Colon (tissue), 2 donors: ENCODE results near the gene CYTH3.
"Not testable (repeated sequence)": the region's sequence is repeated elsewhere in the genome, so short reads cannot be mapped to it uniquely, and the experiment has no call there.

Source experiments
- FAIRE-seq: peaks from 2 replicates; lab custom pipeline; 2012; peaks lifted over from hg19 to GRCh38; lab: Jason Lieb, UNC
- donor health status: control.
- donor health status: control.

The CYTH3 gene

GRCh38 chr7:6151994-6152735, 120.3 kb downstream of the CYTH3 start:
- no peak for FAIRE-seq

GRCh38 chr7:6151527-6151926, 120.9 kb downstream of the CYTH3 start:
- FAIRE-seq: not testable (repeated sequence)

- FAIRE-seq: no peak
These were observed 122.4 kb downstream of the CYTH3 start for GRCh38 chr7:6149996-6150395.

GRCh38 chr7:6148724-6149360, 123.6 kb downstream of the CYTH3 start:
- FAIRE-seq: no peak

GRCh38 chr7:6147627-6148026, 124.8 kb downstream of the CYTH3 start:
- FAIRE-seq: no peak

GRCh38 chr7:6146666-6147065, 125.8 kb downstream of the CYTH3 start:
- FAIRE-seq: no peak

GRCh38 chr7:6143997-6144396, 128.4 kb downstream of the CYTH3 start:
- no peak for FAIRE-seq

- no peak for FAIRE-seq
These were observed 129.5 kb downstream of the CYTH3 start for GRCh38 chr7:6142871-6143380.

GRCh38 chr7:6139189-6139996, 133.0 kb downstream of the CYTH3 start:
- no peak for FAIRE-seq

- no peak for FAIRE-seq
These were observed 135.9 kb downstream of the CYTH3 start for GRCh38 chr7:6136475-6136874.

GRCh38 chr7:6133249-6133648, 139.2 kb downstream of the CYTH3 start:
- no peak for FAIRE-seq

GRCh38 chr7:6130007-6130587, 142.3 kb downstream of the CYTH3 start:
- no peak for FAIRE-seq

GRCh38 chr7:6128205-6128604, 144.2 kb downstream of the CYTH3 start:
- no peak for FAIRE-seq

GRCh38 chr7:6127110-6127490, 145.3 kb downstream of the CYTH3 start:
- no peak for FAIRE-seq

GRCh38 chr7:6123843-6124242, 148.6 kb downstream of the CYTH3 start:
- no peak for FAIRE-seq

GRCh38 chr7:6121141-6121540, 151.3 kb downstream of the CYTH3 start:
- FAIRE-seq: no peak

- no peak for FAIRE-seq
These were observed 154.9 kb downstream of the CYTH3 start for GRCh38 chr7:6117533-6117932.

- FAIRE-seq: no peak
These were observed 156.2 kb downstream of the CYTH3 start for GRCh38 chr7:6116211-6116610.
